Tibial artery (tissue), 4 donors: ENCODE data around the gene SLC9C1.

ENCODE experiments used
- DNase-seq, 2 donors: peaks; one replicate each; pipeline ENCODE4 v3.0.0-alpha.2; 2019
- H3K27ac ChIP-seq, 2 donors: fragments of 200-600 bp; sonication (generic) in 1 of 2; 1 replicate in 1 of 2; 2 replicates in 1 of 2; pipeline ENCODE4 v1.5.1; 2018 to 2019; ENCODE audit warnings: mild to moderate bottlenecking in 1 of 2
- H3K27me3 ChIP-seq, 2 donors: fragments of 200-600 bp; sonication (generic) in 1 of 2; one replicate each; pipeline versions ENCODE4 v1.5.1 to v1.6.0; 2016 to 2019
- H3K36me3 ChIP-seq, 3 donors: fragments of 200-600 bp; sonication (generic) in 2 of 3; one replicate each; pipeline ENCODE4 v1.5.1; 2016 to 2019; ENCODE audit warnings: mild to moderate bottlenecking in 2 of 3
- H3K4me1 ChIP-seq, 4 donors: fragments of 200-600 bp; sonication (generic) in 2 of 4; 1 replicate in 3 of 4; 2 replicates in 1 of 4; pipeline ENCODE4 v1.5.1; 2016 to 2019
- H3K4me3 ChIP-seq, 2 donors: fragments of 200-600 bp; sonication (generic) in 1 of 2; 1 replicate in 1 of 2; 2 replicates in 1 of 2; pipeline ENCODE4 v1.5.1; 2018 to 2019; ENCODE audit warnings: mild to moderate bottlenecking in 2 of 2
- H3K9me3 ChIP-seq, 3 donors: fragments of 200-600 bp; sonication (generic) in 1 of 3; one replicate each; pipeline ENCODE4 v1.5.1; 2016 to 2019
- intact Hi-C: fragments of 100-400 bp; cut with DNase I; formaldehyde crosslinking; loops from one replicate; pipeline ENCODE4 v1.15.0; 2023; ENCODE audit warnings: low total_unique reads
- TF ChIP-seq, protein P1 (sequence below), 2 experiments: fragments of 200-600 bp in 1 of 2; fragments of 450-650 bp in 1 of 2; IDR thresholded peaks; one replicate each; pipeline ENCODE4 v1.5.1; 2017 to 2019; ENCODE audit warnings: antibody characterized with exemption in 2 of 2, mild to moderate bottlenecking in 1 of 2, moderate library complexity in 1 of 2

The SLC9C1 gene

DNA sequence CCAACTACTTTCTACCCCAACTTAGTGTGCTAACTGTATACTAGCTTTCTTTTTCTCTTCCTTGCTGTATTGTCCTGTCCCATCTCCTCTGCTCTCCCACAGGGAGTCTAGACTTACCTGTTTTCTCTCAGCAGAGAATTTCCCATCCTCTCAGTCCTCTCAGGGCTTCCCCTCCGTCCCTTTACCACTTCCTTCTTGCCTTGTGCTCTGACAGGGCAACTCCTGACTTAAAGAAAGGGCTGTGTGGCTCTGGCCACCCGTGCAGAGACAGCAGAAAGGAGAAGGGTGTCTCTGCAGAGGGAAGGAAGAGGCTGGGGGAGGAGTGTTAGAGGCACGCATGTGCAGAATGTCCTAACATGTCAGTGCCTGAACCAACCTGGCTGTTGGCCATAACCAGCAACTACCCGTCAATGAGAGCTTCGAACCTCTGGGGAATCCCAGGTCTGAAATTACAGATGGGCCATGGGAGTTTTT, 161.0 kb downstream of the SLC9C1 start, which contains the start of gene GCSAM:
GCSAM (minus strand) TSS at position 274 of the 474 bp plus-strand sequence; CDS start at position 146, 128 bp downstream.
- H3K4me3 ChIP-seq: no peak within 1 kb of the TSS
- peak; percentile 65 to 68 for DNase-seq
- TF ChIP-seq, protein P1, sequence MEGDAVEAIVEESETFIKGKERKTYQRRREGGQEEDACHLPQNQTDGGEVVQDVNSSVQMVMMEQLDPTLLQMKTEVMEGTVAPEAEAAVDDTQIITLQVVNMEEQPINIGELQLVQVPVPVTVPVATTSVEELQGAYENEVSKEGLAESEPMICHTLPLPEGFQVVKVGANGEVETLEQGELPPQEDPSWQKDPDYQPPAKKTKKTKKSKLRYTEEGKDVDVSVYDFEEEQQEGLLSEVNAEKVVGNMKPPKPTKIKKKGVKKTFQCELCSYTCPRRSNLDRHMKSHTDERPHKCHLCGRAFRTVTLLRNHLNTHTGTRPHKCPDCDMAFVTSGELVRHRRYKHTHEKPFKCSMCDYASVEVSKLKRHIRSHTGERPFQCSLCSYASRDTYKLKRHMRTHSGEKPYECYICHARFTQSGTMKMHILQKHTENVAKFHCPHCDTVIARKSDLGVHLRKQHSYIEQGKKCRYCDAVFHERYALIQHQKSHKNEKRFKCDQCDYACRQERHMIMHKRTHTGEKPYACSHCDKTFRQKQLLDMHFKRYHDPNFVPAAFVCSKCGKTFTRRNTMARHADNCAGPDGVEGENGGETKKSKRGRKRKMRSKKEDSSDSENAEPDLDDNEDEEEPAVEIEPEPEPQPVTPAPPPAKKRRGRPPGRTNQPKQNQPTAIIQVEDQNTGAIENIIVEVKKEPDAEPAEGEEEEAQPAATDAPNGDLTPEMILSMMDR (IDR thresholded peaks at IDR 0.05): no peak
- intact Hi-C loops: no loop called here
- H3K27me3 ChIP-seq: no peaks in the 10 kb centered on the region
- H3K4me1 ChIP-seq: no peaks in the 10 kb centered on the region
- no peak within 1 kb of the TSS for H3K27ac ChIP-seq
- no peaks in the 10 kb centered on the region for H3K9me3 ChIP-seq
- H3K36me3 ChIP-seq: peaks cover 0 to 6% (median 0%) of the 10 kb centered on the region in 3 donors

DNA sequence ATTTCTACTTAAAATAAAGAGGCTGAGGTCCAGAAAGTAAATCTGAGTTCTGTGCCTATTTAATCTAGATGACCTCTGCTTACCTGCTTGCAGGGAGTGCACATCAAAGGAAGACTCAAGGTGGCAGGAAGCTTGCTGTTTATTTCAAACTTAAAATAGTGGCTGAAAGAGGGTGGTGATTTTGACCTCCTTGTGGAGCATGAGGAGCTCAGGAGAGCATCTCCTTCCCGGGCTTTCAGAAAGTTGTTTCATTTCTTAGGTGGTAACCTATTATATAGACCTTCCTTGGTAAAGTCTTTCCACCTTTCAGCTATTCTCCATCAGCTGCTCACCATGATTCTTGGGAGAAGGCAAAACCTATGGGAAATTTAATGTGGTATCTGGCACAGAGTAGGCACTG, 161.5 kb downstream of the SLC9C1 start:
- Histone ChIP-seq H3K27me3 (no peaks in the 10 kb centered on the region), H3K27ac (no peak overlapping the region), H3K9me3 (no peaks in the 10 kb centered on the region), H3K4me3 (no peak overlapping the region), H3K36me3 (peaks cover 0 to 6% (median 0%) of the 10 kb centered on the region in 3 donors), H3K4me1 (no peaks in the 10 kb centered on the region)
- TF ChIP-seq, protein P1 (IDR thresholded peaks at IDR 0.05): no peak
- DNase-seq: no peak
- intact Hi-C loops: no loop called here

DNA sequence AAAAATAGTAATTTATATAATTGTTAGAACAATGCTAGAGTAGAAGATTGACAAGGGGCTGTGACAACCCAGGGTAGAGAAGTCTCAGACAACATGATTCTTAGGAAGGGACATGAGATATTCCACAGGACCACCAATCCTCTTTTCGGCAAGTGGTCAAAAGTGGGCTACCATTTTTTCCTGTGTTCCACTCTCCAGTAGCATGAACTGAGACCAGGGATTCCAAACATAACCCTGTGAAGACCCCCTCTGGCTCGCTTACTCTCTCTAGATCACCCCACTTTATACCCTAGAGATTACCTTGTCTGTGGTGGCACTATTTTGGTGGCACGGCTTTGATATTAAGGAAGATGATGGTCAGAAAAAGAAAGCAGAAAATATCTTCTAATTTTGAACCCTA, 161.9 kb downstream of the SLC9C1 start:
- Histone ChIP-seq H3K9me3 (no peaks in the 10 kb centered on the region), H3K4me3 (no peak overlapping the region), H3K27me3 (no peaks in the 10 kb centered on the region), H3K27ac (no peak overlapping the region), H3K4me1 (no peaks in the 10 kb centered on the region), H3K36me3 (peaks cover 0 to 6% (median 0%) of the 10 kb centered on the region in 3 donors)
- no peak for DNase-seq
- intact Hi-C loops: no loop called here
- TF ChIP-seq, protein P1 (IDR thresholded peaks at IDR 0.05): no peak

DNA sequence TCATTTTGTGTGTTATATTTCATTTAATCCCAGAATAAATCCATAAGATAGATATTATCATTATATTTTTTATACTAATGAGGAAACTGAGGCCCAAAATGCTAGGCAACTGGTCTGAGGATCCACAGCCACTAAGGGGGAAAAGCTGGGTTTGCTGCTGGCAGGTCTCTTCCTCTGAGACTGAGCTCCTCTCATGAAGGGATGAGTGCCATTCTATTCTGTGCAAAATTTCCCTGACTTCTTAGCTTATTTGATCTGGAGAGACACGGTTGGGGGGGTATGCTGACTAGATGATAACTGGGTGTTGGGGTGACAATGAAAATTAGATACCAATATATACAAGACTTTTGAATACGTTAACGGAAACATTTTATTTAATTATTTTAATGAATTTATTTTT, 162.9 kb downstream of the SLC9C1 start:
- intact Hi-C loops: no loop called here
- H3K27ac ChIP-seq: no peak overlapping the region
- TF ChIP-seq, protein P1 (IDR thresholded peaks at IDR 0.05): no peak
- H3K4me3 ChIP-seq: no peak overlapping the region
- H3K9me3 ChIP-seq: no peaks in the 10 kb centered on the region
- peaks cover 0 to 6% (median 0%) of the 10 kb centered on the region in 3 donors for H3K36me3 ChIP-seq
- no peak for DNase-seq
- H3K27me3 ChIP-seq: no peaks in the 10 kb centered on the region
- H3K4me1 ChIP-seq: peaks cover 0 to 4% (median 0%) of the 10 kb centered on the region in 4 donors

DNA sequence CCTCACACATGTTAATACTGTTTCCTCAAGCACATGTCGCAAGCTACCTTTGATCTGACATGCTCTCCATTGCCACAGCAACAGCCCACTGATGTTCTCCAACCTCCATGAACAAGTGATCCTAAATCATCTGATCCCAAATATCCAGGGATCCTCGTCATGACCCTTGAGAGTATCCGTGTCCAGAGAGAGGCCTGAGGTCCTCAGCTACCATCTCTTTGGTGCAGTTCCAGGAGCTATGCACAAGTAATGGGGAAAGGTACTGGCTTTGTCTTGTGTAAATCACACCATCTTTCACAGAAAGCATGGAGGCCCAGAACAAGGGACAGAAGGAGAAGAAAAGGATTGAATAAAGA, 163.4 kb downstream of the SLC9C1 start:
- Histone ChIP-seq H3K27ac (no peak overlapping the region), H3K4me1 (peaks cover 0 to 4% (median 0%) of the 10 kb centered on the region in 4 donors), H3K36me3 (peaks cover 0 to 6% (median 0%) of the 10 kb centered on the region in 3 donors), H3K9me3 (no peaks in the 10 kb centered on the region), H3K27me3 (no peaks in the 10 kb centered on the region), H3K4me3 (no peak overlapping the region)
- TF ChIP-seq, protein P1 (IDR thresholded peaks at IDR 0.05): no peak
- intact Hi-C loops: no loop called here
- DNase-seq: no peak
